Peyer's patch (tissue), 4 donors: ENCODE measurements around the gene AIF1L. TPM values are rescaled to one million over a fixed set of nuclear protein-coding genes. Genes with fewer than 3 reads are reported as not detected.
"Not testable (repeated sequence)": the region's sequence is repeated elsewhere in the genome, so short reads cannot be mapped to it uniquely, and the experiment has no call there.

Experiments
- DNase-seq, 3 donors: peaks; one replicate each; pipeline ENCODE4 v3.0.0-alpha.2; 2017 to 2019
- H3K27ac ChIP-seq, 4 donors: fragments of 200-600 bp; sonication (generic); one replicate each; pipeline ENCODE4 v1.5.1; 2016 to 2019
- H3K27me3 ChIP-seq, 2 donors: fragments of 200-600 bp; sonication (generic); one replicate each; pipeline ENCODE4 v1.5.1; 2019
- H3K36me3 ChIP-seq, 3 donors: fragments of 200-600 bp; sonication (generic); one replicate each; pipeline ENCODE4 v1.5.1; 2016 to 2019
- H3K4me1 ChIP-seq, 4 donors: fragments of 200-600 bp; sonication (generic); one replicate each; pipeline ENCODE4 v1.5.1; 2016 to 2019
- H3K4me3 ChIP-seq, 4 donors: fragments of 200-600 bp; sonication (generic); 1 replicate in 3 of 4; 2 replicates in 1 of 4; pipeline ENCODE4 v1.5.1; 2016 to 2019; ENCODE audit warnings: mild to moderate bottlenecking in 1 of 4
- H3K9me3 ChIP-seq, 4 donors: fragments of 200-600 bp; sonication (generic); one replicate each; pipeline ENCODE4 v1.5.1; 2016 to 2019; ENCODE audit warnings: mild to moderate bottlenecking in 1 of 4
- CTCF ChIP-seq, 6 experiments: fragments of 450-650 bp in 4 of 6; fragments of 200-600 bp in 2 of 6; sonication (generic) in 1 of 6; IDR thresholded peaks; one replicate each; pipeline ENCODE4 v1.5.1; 2017 to 2019; ENCODE audit warnings: antibody characterized with exemption in 6 of 6, mild to moderate bottlenecking in 3 of 6, moderate library complexity in 1 of 6
- POLR2A ChIP-seq, 2 donors: fragments of 450-650 bp; IDR thresholded peaks; one replicate each; pipeline ENCODE4 v1.5.1; 2017; ENCODE audit warnings: antibody characterized with exemption in 2 of 2, mild to moderate bottlenecking in 2 of 2, moderate library complexity in 2 of 2
- total RNA-seq, 4 donors: library from RNA; depleted of rRNA; stranded (reverse); fragments of >200 nt; gene quantifications; one replicate each; pipeline ENCODE4 v1.1.0, GENCODE V29; 2016

Gene AIF1L
- total RNA-seq, 4 donors from 2014 or later = 1.5 to 10.7 (median 2.8) TPM

GRCh38 chr9:131148966-131149687 is 52.8 kb downstream of the AIF1L start:
- no peak for DNase-seq
- no peaks in the 10 kb centered on the region for H3K4me1 ChIP-seq
- peaks cover 0 to 100% (median 0%) of the 10 kb centered on the region in 3 donors for H3K36me3 ChIP-seq
- no peaks in the 10 kb centered on the region for H3K27me3 ChIP-seq
- H3K9me3 ChIP-seq = no peaks in the 10 kb centered on the region
- H3K27ac ChIP-seq = no peak overlapping the region
- H3K4me3 ChIP-seq = no peak overlapping the region
- TF ChIP-seq CTCF (IDR thresholded peaks at IDR 0.05) (no peak), POLR2A (IDR thresholded peaks at IDR 0.05) (no peak)

- no peaks in the 10 kb centered on the region for H3K9me3 ChIP-seq
- no peaks in the 10 kb centered on the region for H3K4me1 ChIP-seq
- no peak for TF ChIP-seq CTCF (IDR thresholded peaks at IDR 0.05)
- no peak for TF ChIP-seq POLR2A (IDR thresholded peaks at IDR 0.05)
- DNase-seq = no peak
- no peak overlapping the region for H3K4me3 ChIP-seq
- H3K27ac ChIP-seq = no peak overlapping the region
- no peaks in the 10 kb centered on the region for H3K27me3 ChIP-seq
- peaks cover 0 to 100% (median 0%) of the 10 kb centered on the region in 3 donors for H3K36me3 ChIP-seq
Observed at GRCh38 chr9:131149688-131150053, 53.3 kb downstream of the AIF1L start.

DNA sequence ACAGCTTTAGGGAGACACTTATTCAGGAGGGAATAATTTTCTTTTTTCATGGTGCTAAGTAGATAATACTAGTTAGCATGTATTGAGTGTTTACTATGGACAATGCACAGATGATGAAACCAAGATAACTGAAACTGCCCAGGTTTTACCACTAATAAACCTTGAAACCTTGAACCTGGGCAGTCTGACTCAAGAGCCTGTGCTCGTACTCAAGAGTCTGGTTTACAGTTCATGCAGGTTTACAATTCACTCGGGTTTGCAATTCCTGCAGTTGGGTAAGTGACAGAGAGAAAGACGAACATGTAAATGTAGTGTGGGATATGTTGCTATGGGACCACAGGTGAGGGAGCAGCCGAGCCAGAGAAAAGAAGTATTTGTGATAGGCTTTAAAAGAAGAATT is 57.3 kb downstream of the AIF1L start:
- Histone ChIP-seq H3K27me3 (no peaks in the 10 kb centered on the region), H3K4me3 (no peak overlapping the region), H3K36me3 (peaks cover 0 to 98% (median 0%) of the 10 kb centered on the region in 3 donors), H3K9me3 (no peaks in the 10 kb centered on the region), H3K4me1 (no peaks in the 10 kb centered on the region), H3K27ac (no peak overlapping the region)
- TF ChIP-seq POLR2A (IDR thresholded peaks at IDR 0.05) (no peak), CTCF (IDR thresholded peaks at IDR 0.05) (no peak)
- DNase-seq = no peak

- H3K4me1 ChIP-seq, H3K27me3 ChIP-seq, H3K9me3 ChIP-seq, DNase-seq, H3K27ac ChIP-seq, H3K4me3 ChIP-seq: not testable (repeated sequence)
- H3K36me3 ChIP-seq = peaks cover 0 to 98% (median 0%) of the 10 kb centered on the region in 3 donors
Observed at GRCh38 chr9:131158673-131159072, 62.3 kb downstream of the AIF1L start.

DNA sequence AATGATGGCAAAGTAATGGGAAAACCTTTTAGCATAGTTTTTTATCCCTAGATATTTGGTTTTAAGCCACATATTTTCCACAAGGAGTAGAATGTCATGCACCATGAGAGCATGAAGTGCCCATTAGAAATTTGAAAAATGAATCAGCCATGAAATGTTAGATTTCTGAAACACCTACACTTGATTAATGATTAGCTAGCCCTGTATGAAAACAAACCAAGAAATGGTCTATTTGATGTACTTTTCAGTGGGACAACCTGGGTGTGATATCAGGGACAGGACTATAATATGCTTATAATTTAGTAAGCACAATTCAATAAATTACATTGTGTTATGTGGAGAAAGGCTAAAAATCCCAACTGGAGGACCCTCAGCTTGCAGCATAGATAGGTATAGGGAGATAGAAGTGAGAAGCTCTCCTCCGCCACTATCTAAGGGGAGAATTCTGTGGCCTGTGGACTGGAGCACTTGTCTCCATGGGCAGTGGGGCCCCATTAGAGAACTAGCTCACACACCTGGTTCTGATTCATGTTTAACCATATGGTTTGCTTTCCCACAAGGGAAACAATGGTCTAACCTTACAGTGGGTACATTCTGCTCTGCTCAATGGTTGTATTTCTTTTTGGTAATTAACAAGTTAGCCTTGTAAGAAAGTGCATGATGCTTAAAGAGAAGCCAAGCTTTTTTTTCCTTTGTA is 64.2 kb downstream of the AIF1L start:
- no peak overlapping the region for H3K27ac ChIP-seq
- peaks cover 0 to 98% (median 0%) of the 10 kb centered on the region in 3 donors for H3K36me3 ChIP-seq

More for the DNA sequence above, 64.2 kb downstream of the AIF1L start:
- H3K9me3 ChIP-seq = no peaks in the 10 kb centered on the region
- TF ChIP-seq POLR2A (IDR thresholded peaks at IDR 0.05) = no peak
- TF ChIP-seq CTCF (IDR thresholded peaks at IDR 0.05) = no peak
- no peaks in the 10 kb centered on the region for H3K4me1 ChIP-seq
- no peaks in the 10 kb centered on the region for H3K27me3 ChIP-seq
- H3K4me3 ChIP-seq = no peak overlapping the region
- DNase-seq = no peak
